CMK (cell line): ENCODE data around the gene ANKFN1.

ENCODE experiments used
- DNase-seq: peaks from one replicate; pipeline ENCODE4 v3.0.0-alpha.2; 2010; ENCODE audit warnings: low read depth

ANKFN1 gene

DNA sequence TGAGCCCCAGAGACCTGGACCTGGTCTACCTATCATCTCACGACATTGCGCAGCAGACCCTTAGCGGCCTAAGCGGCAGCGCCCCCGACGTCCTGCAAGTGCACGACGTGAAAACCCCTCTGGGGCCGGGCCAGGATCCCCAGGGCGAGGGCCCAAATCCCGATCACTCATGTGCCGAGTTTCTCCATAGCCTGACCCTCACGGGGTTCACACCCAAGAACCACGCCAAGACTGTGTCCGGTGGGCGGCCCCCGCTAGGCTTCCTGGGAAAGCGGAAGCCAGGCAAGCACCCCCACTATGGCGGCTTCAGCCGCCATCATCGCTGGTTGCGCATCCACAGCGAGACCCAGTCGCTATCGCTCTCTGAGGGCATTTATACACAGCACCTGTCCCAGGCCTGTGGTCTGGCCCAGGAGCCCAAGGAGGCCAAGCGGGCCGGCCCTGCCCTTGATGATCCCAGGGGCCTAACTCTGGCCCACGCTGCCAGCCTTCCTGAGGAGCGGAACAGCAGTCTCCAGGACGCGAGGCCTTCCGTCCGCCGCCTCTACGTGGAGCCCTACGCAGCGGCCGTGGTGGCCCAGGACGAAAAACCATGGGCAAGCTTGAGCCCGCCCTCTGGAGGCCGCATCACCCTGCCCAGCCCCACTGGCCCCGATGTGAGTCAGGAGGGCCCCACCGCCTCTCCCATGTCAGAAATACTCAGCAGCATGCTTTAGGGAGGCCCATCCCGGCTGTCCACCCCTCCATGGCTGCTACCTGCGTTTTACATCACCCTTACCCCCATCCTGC lies 357.5 kb downstream of the ANKFN1 start:
- no peak for DNase-seq

DNA sequence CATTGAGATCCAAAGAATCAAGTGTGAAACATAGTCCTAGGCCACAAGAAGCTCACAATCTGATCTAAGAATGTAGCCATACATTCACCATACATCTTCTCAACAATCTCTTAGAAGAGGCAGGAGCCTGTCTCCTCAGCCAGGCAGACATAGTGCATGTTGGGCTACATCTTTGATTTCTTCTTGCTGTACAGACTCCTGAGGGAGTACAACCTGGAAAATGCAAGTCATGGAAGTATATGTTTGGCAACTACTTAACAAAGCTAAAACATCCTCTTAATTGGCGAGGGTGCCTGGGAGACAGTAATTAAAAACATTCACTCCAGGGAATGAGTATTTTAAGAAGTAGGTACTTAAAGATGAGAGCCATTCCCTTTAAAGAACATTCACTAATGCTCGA lies 361.0 kb downstream of the ANKFN1 start:
- DNase-seq, result no peak

DNA sequence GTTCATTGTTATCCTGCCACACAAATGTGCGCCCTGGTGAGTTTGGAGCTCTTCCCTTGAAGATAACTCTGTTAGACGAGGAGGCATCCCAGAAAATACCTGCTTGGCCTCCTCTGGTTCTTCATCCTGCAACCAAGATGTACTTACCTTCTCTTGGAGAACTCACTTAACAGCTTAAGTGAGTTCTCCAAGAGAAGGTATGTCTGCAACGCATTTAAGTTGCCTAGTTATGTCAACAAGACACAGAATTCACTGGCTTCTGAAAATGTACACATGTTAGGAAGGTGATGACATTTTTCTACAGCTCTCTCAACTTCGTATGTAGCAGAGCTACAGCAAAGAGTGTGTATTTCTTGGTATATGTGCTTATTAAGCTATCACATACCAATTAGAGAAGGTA lies 361.6 kb downstream of the ANKFN1 start:
- DNase-seq, result no peak

DNA sequence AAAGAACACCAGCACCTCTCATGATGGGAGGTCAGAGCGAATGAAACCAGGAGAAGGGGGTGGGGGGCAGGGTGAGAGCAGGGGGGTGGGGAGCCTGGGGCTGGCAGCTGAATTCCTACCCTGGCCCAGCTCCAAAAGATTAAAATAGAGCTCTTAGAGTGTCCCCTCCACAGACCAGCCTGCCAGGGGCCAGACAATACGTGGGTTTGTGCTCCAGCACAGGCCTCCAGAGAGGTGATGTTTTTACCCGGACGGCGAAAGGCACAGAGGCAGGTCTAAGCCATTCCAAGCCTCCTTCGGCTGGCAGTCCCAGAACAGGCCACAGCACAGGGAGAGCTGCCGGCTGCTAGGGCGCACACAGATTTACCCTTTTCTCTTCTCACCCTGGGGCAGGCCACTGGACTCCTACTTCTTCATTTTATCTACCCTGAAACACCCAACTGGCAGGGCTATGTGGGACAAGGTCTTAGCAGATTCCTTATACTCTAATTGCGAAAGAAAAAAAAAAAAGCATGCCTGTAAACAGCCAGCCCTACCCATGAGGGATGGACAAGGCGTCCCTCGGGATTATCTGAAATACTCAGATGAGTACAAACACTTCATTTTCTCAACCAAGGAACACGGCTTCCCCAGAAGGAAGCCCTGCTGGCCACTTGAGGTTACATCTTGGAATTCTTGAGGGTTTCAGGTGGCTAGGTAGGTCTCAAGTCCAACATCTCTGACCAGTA lies 368.3 kb downstream of the ANKFN1 start:
- DNase-seq, result no peak

DNA sequence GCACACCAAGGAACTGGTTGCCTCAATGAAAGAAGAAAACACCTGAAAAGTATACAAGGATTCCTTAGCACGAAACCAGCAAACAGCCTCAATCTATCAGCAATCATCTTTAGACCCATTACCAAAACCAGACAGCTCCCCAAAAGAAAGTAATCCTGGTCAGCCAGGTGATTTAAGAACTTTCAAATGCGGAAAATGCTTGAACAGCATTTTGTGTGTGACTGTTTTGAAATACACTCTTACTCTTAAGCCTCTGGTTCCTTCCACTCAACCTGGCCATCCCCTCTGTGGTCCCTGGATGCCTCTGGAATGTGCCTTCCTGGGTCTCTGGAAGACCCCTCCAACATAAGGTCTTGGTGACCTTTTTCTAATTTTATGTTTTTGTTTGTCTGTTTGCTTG lies 369.8 kb downstream of the ANKFN1 start:
- no peak for DNase-seq

DNA sequence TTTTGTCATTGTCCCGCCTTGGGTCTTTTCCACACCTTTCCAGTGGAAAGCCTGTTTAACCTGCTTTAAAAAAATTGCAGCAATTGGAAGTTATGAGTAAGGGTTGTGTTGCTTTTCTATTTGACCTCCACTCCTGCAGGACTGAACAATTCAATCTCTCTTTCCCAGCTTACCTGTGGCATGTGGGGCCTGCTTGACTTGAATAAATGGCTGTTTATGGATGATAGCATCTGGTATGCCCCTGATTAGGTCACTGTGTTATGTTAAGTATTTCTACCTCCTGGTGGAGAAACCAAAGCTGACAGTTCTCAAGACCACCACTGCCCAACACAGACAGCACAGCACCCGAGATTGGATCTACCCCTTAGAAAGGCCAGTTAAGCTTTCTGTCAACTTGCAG lies 375.4 kb downstream of the ANKFN1 start:
- DNase-seq, result no peak

DNA sequence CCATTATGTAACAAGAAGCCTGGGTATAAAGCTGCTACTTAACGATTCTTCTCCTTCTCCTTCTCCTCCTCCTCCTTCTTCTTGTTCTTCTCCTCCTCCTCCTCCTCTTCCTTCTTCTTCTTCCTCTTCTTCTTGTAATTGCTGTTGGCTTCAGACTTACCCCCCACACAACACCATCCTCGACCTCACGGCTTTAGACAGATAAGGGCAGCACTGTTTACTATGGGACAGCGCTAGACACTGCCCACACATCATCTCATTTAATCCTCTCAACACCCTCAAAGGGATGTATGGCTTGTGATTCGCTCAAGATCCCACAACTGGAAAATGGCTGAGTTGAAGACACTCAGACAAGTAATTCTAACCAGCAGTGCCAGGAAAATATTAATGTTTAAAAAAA lies 379.7 kb downstream of the ANKFN1 start:
- no peak for DNase-seq

DNA sequence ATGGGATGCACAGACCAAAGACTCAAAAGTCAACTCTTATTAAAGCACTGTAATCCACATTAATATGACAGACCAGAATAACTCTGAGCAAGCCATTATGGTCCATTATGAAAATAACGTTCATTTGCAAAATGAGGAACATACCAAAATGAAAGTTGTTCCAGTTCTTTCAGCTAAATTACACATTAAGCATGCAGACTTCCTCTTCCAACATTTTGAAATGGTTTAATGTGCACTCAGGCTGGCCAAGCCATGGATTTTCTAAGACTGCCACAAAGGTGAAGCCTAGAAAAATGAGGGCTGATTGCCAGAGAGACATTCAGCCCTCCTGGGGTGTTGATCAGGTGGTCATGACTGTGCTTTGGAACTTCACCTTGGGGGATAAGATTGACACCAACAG lies 383.5 kb downstream of the ANKFN1 start:
- no peak for DNase-seq

DNA sequence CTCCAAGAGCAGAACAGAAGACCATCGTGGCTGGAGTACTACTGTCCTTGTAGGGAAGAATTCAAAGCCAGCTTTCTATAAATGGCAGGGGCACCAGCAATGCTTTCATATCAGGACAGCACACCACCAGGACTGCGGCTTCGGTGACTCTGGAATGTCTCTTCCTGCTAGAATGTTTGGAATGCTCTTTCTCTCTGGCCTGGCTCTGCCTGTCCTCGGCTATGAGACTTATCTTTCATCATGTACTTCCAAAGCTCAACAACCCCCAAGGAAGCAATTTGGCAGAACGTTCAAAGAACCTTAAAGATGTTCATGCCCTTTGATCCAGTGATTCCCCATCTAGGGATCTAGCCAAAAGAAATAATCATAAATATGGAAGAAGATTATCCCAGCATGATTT lies 387.6 kb downstream of the ANKFN1 start:
- DNase-seq, result no peak

DNA sequence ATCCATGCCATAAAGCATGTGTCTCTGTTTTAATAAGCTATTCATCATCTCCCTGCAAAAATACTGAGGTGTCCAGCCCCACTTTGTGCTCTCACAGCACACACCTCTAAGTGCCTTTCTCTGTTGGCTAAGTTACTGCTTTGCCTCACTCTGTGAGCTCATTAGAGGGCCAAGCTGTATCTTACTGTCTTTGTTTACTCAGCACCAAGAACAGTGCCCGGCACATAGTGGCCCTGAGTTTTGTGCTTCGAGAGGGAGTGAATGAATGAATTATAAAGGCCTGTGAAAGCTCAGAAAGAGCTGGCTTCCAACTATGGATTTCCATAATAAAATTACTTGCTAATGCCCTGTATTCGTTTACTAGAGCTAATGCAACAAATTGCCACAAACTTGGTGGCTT lies 390.0 kb downstream of the ANKFN1 start:
- DNase-seq, result no peak

DNA sequence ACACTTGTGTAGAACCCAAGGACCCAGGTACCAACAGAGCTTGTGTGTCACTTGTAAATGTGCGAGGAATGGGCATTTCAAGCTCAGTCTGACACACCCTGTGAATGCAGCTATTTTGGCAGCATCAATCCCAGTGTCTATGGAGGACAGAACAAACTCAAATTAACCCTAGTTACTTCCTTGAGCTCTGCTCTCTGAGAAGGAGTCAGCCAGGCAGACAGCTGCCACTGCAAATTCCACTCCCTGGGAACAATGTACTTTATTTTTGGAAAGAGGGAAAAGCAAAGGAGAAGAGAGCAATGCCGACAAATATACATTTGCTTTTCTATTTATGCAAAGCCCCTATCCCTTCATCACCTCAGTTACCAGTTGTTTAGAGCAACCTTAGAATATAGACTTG lies 391.8 kb downstream of the ANKFN1 start:
- DNase-seq, result no peak

DNA sequence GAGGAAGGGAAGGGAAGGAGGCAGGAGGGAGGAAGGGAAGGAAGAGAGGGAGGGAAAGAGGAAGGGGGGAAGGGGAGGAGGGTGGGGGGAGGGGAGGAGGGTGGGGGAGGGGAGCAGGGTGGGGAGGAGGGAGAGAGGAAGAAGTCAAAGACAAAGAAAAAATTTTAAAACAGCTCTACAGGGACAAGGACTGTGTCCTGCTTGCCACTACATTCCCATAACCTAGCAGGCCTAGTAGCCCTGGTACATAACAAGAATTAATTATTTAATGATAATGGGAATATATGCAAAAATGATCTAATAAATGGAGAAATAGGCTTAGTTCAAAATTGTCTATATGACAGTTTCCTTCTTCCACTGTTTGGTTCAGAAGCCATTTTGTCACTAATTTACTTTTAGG lies 392.7 kb downstream of the ANKFN1 start:
- no peak for DNase-seq

DNA sequence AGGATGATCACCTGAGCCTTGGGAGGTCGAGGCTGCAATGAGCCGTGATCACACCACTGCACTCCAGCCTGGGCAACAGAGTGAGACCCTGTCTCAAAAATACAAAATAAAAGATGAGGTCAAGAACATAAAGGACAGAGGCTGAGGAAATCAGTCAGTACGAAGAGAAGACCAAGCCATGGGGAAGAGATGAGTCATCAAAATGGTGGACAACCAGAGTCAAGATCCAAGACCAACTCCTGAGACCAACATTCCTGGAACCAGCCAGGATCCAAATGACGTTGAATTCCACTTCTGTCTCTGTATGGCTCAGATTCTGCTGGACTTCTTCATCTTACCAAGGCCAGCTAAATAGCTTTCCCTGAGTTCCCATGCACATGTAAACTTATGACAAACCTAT lies 395.4 kb downstream of the ANKFN1 start:
- DNase-seq, result no peak

DNA sequence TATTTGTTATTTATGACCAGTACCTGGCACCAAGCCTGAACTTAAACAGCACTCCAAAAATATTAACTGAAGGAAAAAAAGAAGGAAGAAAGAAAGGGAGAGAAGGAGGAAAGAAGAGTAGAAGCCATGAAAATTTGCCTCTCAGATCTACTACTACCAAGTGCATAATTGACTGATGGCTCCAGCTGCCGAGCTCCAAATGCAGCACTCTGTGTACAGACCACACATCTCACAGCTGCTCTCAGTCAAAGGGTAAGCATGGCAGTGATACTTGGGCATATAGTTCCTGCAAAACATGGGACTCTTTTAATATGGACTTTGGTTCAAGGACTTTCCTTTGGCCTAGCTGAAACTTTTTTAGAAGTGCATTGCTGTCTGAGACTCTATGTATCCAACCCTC lies 396.2 kb downstream of the ANKFN1 start:
- DNase-seq, result no peak

DNA sequence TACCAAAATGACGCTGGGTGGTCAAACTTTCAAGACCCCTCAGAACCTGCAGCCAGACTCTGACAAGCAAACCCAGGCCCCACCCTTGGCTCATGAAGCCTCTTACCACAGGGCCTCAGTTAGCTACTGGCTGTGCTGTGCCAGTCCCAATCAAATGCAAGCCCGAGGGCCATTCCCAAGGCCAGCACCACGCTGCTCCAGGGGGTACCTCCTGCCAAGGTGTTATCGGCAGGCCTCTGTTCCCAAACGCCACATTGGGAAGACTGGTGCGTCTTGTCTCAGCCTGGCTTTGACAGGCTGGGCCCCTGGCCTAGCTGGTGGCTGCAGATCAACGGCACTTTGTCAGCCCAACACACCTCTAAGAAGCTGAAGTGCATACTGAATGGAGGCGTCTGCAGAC lies 404.4 kb downstream of the ANKFN1 start:
- no peak for DNase-seq

DNA sequence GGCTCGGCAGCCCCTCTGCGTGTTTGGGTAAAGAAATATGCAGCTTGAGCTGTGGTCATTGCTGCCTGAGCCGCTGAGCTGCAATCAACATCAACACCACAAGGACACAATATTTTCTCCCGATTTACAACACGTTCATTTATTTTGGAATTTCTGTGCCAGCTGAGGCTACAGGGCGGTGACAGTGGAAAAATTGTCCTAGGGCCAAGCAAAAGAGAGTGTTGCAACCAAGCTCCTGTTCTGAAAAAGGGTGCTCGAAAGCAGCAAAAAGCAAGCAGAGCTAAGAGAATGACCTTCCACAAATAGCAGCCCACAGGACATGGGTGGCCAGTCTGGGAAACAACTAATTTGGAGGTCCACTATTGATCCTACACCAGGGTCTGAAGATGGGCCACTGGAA lies 404.8 kb downstream of the ANKFN1 start:
- DNase-seq, result no peak
